ENCODE measurements around the gene SMIM1.

DNA sequence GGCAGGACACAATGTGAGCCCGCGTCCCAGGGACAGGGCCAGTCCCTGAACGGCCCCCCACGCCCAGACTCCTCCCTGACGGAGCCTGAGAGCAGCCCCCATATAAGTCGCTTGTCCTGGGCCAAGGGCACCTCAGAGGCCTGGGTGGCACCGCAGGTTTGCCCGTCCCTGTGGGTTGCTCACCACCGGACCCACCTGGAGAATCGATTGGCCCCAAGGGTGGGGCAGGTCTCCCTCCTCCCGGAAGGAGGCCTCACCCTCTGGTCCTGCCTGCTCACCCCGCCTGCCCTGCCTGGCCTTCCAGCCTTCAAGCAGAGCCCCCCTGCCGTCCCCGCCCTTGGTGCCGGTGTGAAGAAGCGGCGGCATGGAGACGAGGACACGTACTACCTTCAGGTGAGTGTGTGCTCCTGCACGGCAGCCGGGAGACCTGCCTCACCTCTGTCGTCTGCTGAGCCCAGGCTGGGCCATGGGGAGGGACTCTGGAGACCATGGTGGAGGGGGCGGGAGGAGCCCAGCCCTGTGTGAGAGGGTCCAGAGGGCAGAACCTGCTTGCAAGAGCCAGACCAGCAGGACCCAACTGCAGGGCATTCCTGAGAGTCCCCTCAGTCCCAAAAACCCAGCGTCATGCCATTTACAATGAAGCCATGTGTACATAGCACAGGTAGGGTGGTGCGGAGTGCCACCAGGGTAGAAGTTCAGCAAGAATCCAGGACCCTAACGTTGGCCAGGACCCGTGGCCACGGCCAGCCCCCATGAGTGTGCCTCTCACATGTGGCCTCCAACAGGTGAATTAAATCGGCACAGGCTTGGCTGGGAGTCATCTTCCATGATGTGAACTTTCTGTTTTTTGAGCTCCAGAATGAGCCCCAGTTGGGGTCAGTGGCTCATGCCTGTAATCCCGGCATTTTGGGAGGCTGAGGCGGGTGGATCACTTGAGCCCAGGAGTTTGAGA, 44.4 kb upstream of the SMIM1 start:
- TF ChIP-seq, protein P1, sequence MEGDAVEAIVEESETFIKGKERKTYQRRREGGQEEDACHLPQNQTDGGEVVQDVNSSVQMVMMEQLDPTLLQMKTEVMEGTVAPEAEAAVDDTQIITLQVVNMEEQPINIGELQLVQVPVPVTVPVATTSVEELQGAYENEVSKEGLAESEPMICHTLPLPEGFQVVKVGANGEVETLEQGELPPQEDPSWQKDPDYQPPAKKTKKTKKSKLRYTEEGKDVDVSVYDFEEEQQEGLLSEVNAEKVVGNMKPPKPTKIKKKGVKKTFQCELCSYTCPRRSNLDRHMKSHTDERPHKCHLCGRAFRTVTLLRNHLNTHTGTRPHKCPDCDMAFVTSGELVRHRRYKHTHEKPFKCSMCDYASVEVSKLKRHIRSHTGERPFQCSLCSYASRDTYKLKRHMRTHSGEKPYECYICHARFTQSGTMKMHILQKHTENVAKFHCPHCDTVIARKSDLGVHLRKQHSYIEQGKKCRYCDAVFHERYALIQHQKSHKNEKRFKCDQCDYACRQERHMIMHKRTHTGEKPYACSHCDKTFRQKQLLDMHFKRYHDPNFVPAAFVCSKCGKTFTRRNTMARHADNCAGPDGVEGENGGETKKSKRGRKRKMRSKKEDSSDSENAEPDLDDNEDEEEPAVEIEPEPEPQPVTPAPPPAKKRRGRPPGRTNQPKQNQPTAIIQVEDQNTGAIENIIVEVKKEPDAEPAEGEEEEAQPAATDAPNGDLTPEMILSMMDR (IDR thresholded peaks at IDR 0.05) = no peak
- TF ChIP-seq POLR2AphosphoS5 (IDR thresholded peaks at IDR 0.05) (no peak), POLR2A (IDR thresholded peaks at IDR 0.05) (no peak)

All from gastroesophageal sphincter (tissue), 3 donors.